Nephron progenitor cell (in vitro differentiated cells): Measurements from ENCODE around the gene EPGN.

Experiments
- DNase-seq: peaks from one replicate; pipeline ENCODE4 v3.0.0; 2021
- H3K27ac Mint-ChIP-seq: 2 replicates; pipeline ENCODE4 v1.8.0; 2021; ENCODE audit warnings: mild to moderate bottlenecking, moderate library complexity, mixed read lengths
- H3K27me3 Mint-ChIP-seq: 2 replicates; pipeline ENCODE4 v1.8.0; 2021; ENCODE audit warnings: mild to moderate bottlenecking, low read depth, mixed read lengths; ENCODE audit not compliant: poor library complexity
- H3K36me3 Mint-ChIP-seq: 2 replicates; pipeline ENCODE4 v1.8.0; 2021; ENCODE audit warnings: low read depth, mixed read lengths
- H3K4me1 Mint-ChIP-seq: 2 replicates; pipeline ENCODE4 v1.8.0; 2021; ENCODE audit warnings: mixed read lengths
- H3K4me3 Mint-ChIP-seq: 2 replicates; pipeline ENCODE4 v1.8.0; 2021; ENCODE audit warnings: mild to moderate bottlenecking, moderate library complexity, mixed read lengths
- H3K9me3 Mint-ChIP-seq: 2 replicates; pipeline ENCODE4 v1.8.0; 2021; ENCODE audit warnings: mild to moderate bottlenecking, moderate library complexity, mixed read lengths
- CTCF ChIP-seq: fragments of 200-600 bp; sonication (generic); IDR thresholded peaks from 2 replicates; pipeline ENCODE4 v1.5.0; 2021; ENCODE audit warnings: antibody characterized with exemption

Gene EPGN

DNA sequence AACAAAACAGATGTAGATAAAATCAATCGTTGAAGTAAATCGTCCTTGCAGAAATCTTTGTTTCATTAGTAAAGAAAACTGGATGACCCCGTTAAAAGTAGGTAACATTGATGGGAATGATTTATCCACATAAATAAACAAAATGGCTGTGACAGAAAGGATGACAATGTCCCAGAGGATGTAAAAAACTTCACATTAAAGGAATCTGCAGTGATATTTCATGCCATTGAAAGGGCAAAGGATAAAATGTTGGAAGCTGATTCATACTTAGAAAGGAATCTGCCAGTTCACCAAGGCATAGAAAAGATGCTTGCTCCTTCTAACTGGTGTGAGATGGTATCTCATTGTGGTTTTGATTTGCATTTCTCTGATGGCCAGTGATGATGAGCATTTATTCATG lies 24.2 kb upstream of the EPGN start:
- DNase-seq = no peak
- no peaks in the 10 kb centered on the region for H3K27me3 Mint-ChIP-seq
- H3K4me3 Mint-ChIP-seq = no peak overlapping the region
- no peaks in the 10 kb centered on the region for H3K9me3 Mint-ChIP-seq
- H3K27ac Mint-ChIP-seq = no peak overlapping the region
- H3K36me3 Mint-ChIP-seq = no peaks in the 10 kb centered on the region
- no peaks in the 10 kb centered on the region for H3K4me1 Mint-ChIP-seq
- no peak for TF ChIP-seq CTCF

- Mint-ChIP-seq H3K9me3 (no peaks in the 10 kb centered on the region), H3K4me3 (no peak overlapping the region), H3K36me3 (no peaks in the 10 kb centered on the region), H3K27ac (no peak overlapping the region), H3K27me3 (no peaks in the 10 kb centered on the region), H3K4me1 (no peaks in the 10 kb centered on the region)
- TF ChIP-seq CTCF = no peak
- no peak for DNase-seq
Measured at GRCh38 chr4:74287164-74287563, 21.1 kb upstream of the EPGN start.

GRCh38 chr4:74287791-74288190 lies 20.5 kb upstream of the EPGN start:
- no peak overlapping the region for H3K4me3 Mint-ChIP-seq
- no peaks in the 10 kb centered on the region for H3K4me1 Mint-ChIP-seq
- no peak for TF ChIP-seq CTCF
- no peak overlapping the region for H3K27ac Mint-ChIP-seq
- no peak for DNase-seq
- no peaks in the 10 kb centered on the region for H3K9me3 Mint-ChIP-seq
- no peaks in the 10 kb centered on the region for H3K36me3 Mint-ChIP-seq
- H3K27me3 Mint-ChIP-seq = no peaks in the 10 kb centered on the region

GRCh38 chr4:74291471-74291870 lies 16.8 kb upstream of the EPGN start:
- no peaks in the 10 kb centered on the region for H3K27me3 Mint-ChIP-seq
- H3K4me3 Mint-ChIP-seq = no peak overlapping the region
- H3K36me3 Mint-ChIP-seq = no peaks in the 10 kb centered on the region
- DNase-seq = no peak
- no peaks in the 10 kb centered on the region for H3K4me1 Mint-ChIP-seq
- H3K9me3 Mint-ChIP-seq = no peaks in the 10 kb centered on the region
- no peak overlapping the region for H3K27ac Mint-ChIP-seq
- no peak for TF ChIP-seq CTCF

DNA sequence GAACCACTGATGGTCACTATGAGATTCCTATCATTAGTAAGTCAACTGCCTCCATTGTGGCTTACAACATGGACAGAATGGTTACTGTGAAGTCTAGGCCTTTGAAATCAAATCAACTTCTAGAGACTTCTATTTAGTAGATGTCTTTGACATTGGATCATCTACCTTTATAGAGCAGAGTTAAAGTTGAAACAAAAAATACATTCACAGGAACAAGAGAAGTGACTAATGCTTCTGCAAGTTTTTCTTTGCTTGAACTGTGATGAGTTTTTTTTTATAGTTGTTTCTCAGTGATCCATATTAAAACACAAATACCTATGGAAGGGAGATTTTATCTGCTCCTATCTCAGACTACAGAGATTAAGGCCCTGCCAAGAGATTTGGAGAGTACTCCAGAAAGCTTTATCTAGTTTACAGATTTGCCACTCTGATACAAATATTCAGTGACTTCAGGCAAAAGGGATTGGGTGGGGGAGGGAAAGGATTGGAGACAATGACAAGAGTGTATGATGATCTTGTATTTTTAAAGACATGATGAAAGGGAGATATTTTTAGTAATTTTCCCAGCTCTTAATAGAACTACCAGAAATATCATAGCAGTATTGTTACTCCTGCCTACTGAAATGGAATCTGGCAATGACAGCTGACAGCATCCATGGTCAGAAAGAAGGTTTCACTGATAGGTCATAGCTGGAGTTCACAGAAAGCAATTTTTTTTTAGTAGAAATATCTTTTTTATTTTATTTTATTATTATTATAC lies 16.0 kb upstream of the EPGN start:
- H3K9me3 Mint-ChIP-seq = no peaks in the 10 kb centered on the region
- H3K4me1 Mint-ChIP-seq = no peaks in the 10 kb centered on the region
- no peaks in the 10 kb centered on the region for H3K27me3 Mint-ChIP-seq
- no peak overlapping the region for H3K27ac Mint-ChIP-seq
- no peak for DNase-seq
- H3K4me3 Mint-ChIP-seq = no peak overlapping the region
- H3K36me3 Mint-ChIP-seq = no peaks in the 10 kb centered on the region
- TF ChIP-seq CTCF = no peak

DNA sequence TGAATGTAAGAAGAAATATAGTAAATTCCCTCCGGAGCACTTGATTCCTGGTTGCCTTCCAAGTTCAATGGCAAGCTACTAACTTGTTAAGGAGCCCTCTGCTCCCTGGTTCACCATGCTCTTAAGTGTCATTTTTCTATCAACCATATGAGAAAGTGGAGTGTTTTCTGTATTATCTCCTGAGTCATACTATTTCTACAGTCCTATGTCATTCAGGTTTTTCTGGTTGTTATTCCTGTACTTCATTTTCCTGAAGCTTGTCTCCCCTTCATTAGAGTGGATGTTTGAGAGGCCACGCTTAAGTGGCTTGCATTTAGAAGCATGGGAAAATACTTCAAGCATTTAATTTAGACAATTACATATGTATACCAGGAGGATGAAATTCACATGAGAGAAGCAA lies 14.7 kb upstream of the EPGN start:
- Mint-ChIP-seq H3K36me3 (no peaks in the 10 kb centered on the region), H3K27ac (no peak overlapping the region), H3K4me1 (no peaks in the 10 kb centered on the region), H3K9me3 (no peaks in the 10 kb centered on the region), H3K27me3 (no peaks in the 10 kb centered on the region), H3K4me3 (no peak overlapping the region)
- no peak for DNase-seq
- TF ChIP-seq CTCF = no peak
